H9 (cell line): ENCODE results near the gene ANTXRL. TPM values are rescaled to one million over a fixed set of nuclear protein-coding genes. Genes with fewer than 3 reads are reported as not detected.

Experiments used
- DNase-seq: peaks from one replicate; pipeline ENCODE4 v3.0.0-alpha.2; 2017
- H2AFZ ChIP-seq: one replicate; pipeline ENCODE4 v1.6.1; 2013; ENCODE audit warnings: mild to moderate bottlenecking, low read length, control low read depth, moderate library complexity
- H2AK5ac ChIP-seq: 2 replicates; pipeline ENCODE4 v1.6.1; 2013; ENCODE audit warnings: low read length, control low read depth, mixed read lengths; ENCODE audit not compliant: insufficient read length
- H2BK120ac ChIP-seq: one replicate; pipeline ENCODE4 v1.6.1; 2013; ENCODE audit warnings: low read depth, mild to moderate bottlenecking, low read length, control low read depth, inconsistent platforms; ENCODE audit not compliant: poor library complexity, severe bottlenecking
- H2BK12ac ChIP-seq: 2 replicates; pipeline ENCODE4 v1.6.1; 2013; ENCODE audit warnings: low read length, control low read depth, mixed read lengths, low read depth; ENCODE audit not compliant: insufficient read length
- H2BK15ac ChIP-seq: 2 replicates; pipeline ENCODE4 v1.6.1; 2013; ENCODE audit warnings: low read depth, low read length, control low read depth
- H2BK20ac ChIP-seq: one replicate; pipeline ENCODE4 v1.6.1; 2013; ENCODE audit warnings: low read depth, mild to moderate bottlenecking, low read length, control low read depth, inconsistent platforms; ENCODE audit not compliant: poor library complexity, severe bottlenecking
- H2BK5ac ChIP-seq: 2 replicates; pipeline ENCODE4 v1.6.1; 2013; ENCODE audit warnings: low read length, control low read depth, mixed read lengths; ENCODE audit not compliant: insufficient read length
- H3K14ac ChIP-seq: 2 replicates; pipeline ENCODE4 v1.6.1; 2013; ENCODE audit warnings: low read length, control low read depth; ENCODE audit not compliant: insufficient read depth
- H3K18ac ChIP-seq: 2 replicates; pipeline ENCODE4 v1.6.1; 2013; ENCODE audit warnings: low read depth, mild to moderate bottlenecking, mixed read lengths, low read length, control low read depth; ENCODE audit not compliant: insufficient read length
- H3K23ac ChIP-seq: 2 replicates; pipeline ENCODE4 v1.6.1; 2013; ENCODE audit warnings: low read length, control low read depth, mixed read lengths, low read depth; ENCODE audit not compliant: insufficient read length
- H3K23me2 ChIP-seq: 2 replicates; pipeline ENCODE4 v1.6.1; 2013; ENCODE audit warnings: low read depth, mild to moderate bottlenecking, mixed read lengths, low read length, control low read depth; ENCODE audit not compliant: insufficient read length, poor library complexity, severe bottlenecking
- H3K27ac ChIP-seq: 2 replicates; pipeline ENCODE4 v1.5.1; 2013; ENCODE audit warnings: low read length, control low read depth, mixed read lengths, low read depth; ENCODE audit not compliant: insufficient read length
- H3K27me3 ChIP-seq: 2 replicates; pipeline ENCODE4 v1.6.1; 2013; ENCODE audit warnings: low read length, control low read depth, inconsistent platforms; ENCODE audit not compliant: insufficient read depth
- H3K4ac ChIP-seq: 2 replicates; pipeline ENCODE4 v1.6.1; 2013; ENCODE audit warnings: low read depth, mild to moderate bottlenecking, control low read depth, inconsistent platforms, low read length, moderate library complexity
- H3K4me1 ChIP-seq: 2 replicates; pipeline ENCODE4 v1.6.1; 2013; ENCODE audit warnings: low read length, control low read depth, inconsistent platforms; ENCODE audit not compliant: insufficient read depth
- H3K4me2 ChIP-seq: 2 replicates; pipeline ENCODE4 v1.6.1; 2013; ENCODE audit warnings: low read length, control low read depth, mixed read lengths; ENCODE audit not compliant: insufficient read length, insufficient read depth
- H3K56ac ChIP-seq: 2 replicates; pipeline ENCODE4 v1.6.1; 2013; ENCODE audit warnings: low read depth, mild to moderate bottlenecking, mixed read lengths, low read length, control low read depth; ENCODE audit not compliant: insufficient read length
- H3K79me1 ChIP-seq: 2 replicates; pipeline ENCODE4 v1.6.1; 2013; ENCODE audit warnings: low read depth, mild to moderate bottlenecking, moderate library complexity, low read length, control low read depth, inconsistent platforms; ENCODE audit not compliant: insufficient read depth, poor library complexity, severe bottlenecking
- H3K79me2 ChIP-seq: 2 replicates; pipeline ENCODE4 v1.6.1; 2013; ENCODE audit warnings: low read length, control low read depth, inconsistent platforms; ENCODE audit not compliant: insufficient read depth
- H3K9ac ChIP-seq: 2 replicates; pipeline ENCODE4 v1.6.1; 2013; ENCODE audit warnings: low read length, control low read depth, mixed read lengths; ENCODE audit not compliant: insufficient read length; ENCODE audit errors: extremely low read depth
- H3K9me3 ChIP-seq: one replicate; pipeline ENCODE4 v1.6.1; 2013; ENCODE audit warnings: low read depth, low read length, inconsistent platforms; ENCODE audit not compliant: control insufficient read depth
- H3T11ph ChIP-seq: one replicate; pipeline ENCODE4 v1.6.1; 2013; ENCODE audit warnings: mild to moderate bottlenecking, low read length, control low read depth, inconsistent platforms
- H4K20me1 ChIP-seq: one replicate; pipeline ENCODE4 v1.6.1; 2013; ENCODE audit not compliant: control insufficient read depth, insufficient read length, insufficient read depth
- H4K5ac ChIP-seq: 2 replicates; pipeline ENCODE4 v1.6.1; 2013; ENCODE audit warnings: low read depth, mild to moderate bottlenecking, mixed read lengths, low read length, control low read depth; ENCODE audit not compliant: insufficient read length
- H4K8ac ChIP-seq: replicated peaks from 2 replicates; pipeline ENCODE4 v1.6.1; 2013; ENCODE audit warnings: low read length, control low read depth, mixed read lengths, low read depth; ENCODE audit not compliant: insufficient read length
- H4K91ac ChIP-seq: 2 replicates; pipeline ENCODE4 v1.6.1; 2013; ENCODE audit warnings: low read depth, mild to moderate bottlenecking, moderate library complexity, mixed read lengths, low read length, control low read depth; ENCODE audit not compliant: insufficient read length
- H3K27ac Mint-ChIP-seq, 3 experiments: 2 replicates in 2 of 3; 3 replicates in 1 of 3; pipeline ENCODE4 v1.8.0; 2020 to 2021; ENCODE audit warnings: mixed read lengths in 3 of 3, mild to moderate bottlenecking in 1 of 3, moderate library complexity in 1 of 3
- H3K27me3 Mint-ChIP-seq: 2 replicates; pipeline ENCODE4 v1.8.0; 2021; ENCODE audit warnings: low read depth, mild to moderate bottlenecking, moderate library complexity, mixed read lengths
- H3K36me3 Mint-ChIP-seq, 3 experiments: 2 replicates in 2 of 3; 3 replicates in 1 of 3; pipeline ENCODE4 v1.8.0; 2020 to 2021; ENCODE audit warnings: low read depth in 3 of 3, mixed read lengths in 3 of 3; ENCODE audit not compliant: insufficient read depth in 1 of 3
- H3K4me1 Mint-ChIP-seq, 2 experiments: 2 replicates each; pipeline ENCODE4 v1.8.0; 2020; ENCODE audit warnings: mixed read lengths in 2 of 2
- H3K4me3 Mint-ChIP-seq, 2 experiments: 2 replicates in 1 of 2; 3 replicates in 1 of 2; pipeline ENCODE4 v1.8.0; 2020 to 2021; ENCODE audit warnings: mild to moderate bottlenecking in 2 of 2, mixed read lengths in 2 of 2, moderate library complexity in 1 of 2
- H3K9me3 Mint-ChIP-seq, 2 experiments: 2 replicates in 1 of 2; 3 replicates in 1 of 2; pipeline ENCODE4 v1.8.0; 2020; ENCODE audit warnings: mild to moderate bottlenecking in 2 of 2, mixed read lengths in 2 of 2, moderate library complexity in 1 of 2
- CTCF ChIP-seq: fragments of 200-600 bp; sonication (generic); conservative IDR thresholded peaks from 3 replicates; pipeline ENCODE4 v1.8.0; 2021; ENCODE audit warnings: antibody characterized with exemption, mild to moderate bottlenecking
- WGBS: extraction: QIAGEN DNeasy Blood & Tissue Kit; methylation state at CpG from one replicate; pipeline ENCODE4 v1.1.7; 2013; ENCODE audit warnings: missing lambda C conversion rate, low lambda C conversion rate, mixed read lengths; ENCODE audit not compliant: insufficient read length; ENCODE audit errors: extremely low coverage; 5-methylcytosine and 5-hydroxymethylcytosine counted together
- total RNA-seq: library from RNA; stranded (reverse); gene quantifications from 2 replicates; pipeline ENCODE4 v1.2.1, GENCODE V29; 2021

Gene ANTXRL
- total RNA-seq, 1 experiment from 2014 or later = not detected

- Histone ChIP-seq H4K5ac (no peak overlapping the region), H4K91ac (no peak overlapping the region), H3K4me2 (no peak overlapping the region), H3T11ph (no peak overlapping the region), H3K4ac (no peak overlapping the region), H2BK5ac (no peak overlapping the region), H2AFZ (no peak overlapping the region), H3K79me1 (no peaks in the 10 kb centered on the region), H2AK5ac (no peak overlapping the region), H3K9ac (no peak overlapping the region), H3K23ac (no peak overlapping the region), H2BK12ac (no peak overlapping the region), H3K9me3 (no peaks in the 10 kb centered on the region), H4K8ac (no peak overlapping the region), H2BK120ac (no peak overlapping the region), H3K14ac (no peak overlapping the region), H3K27me3 (no peaks in the 10 kb centered on the region), H2BK20ac (no peak overlapping the region), H3K4me1 (peaks cover 2% of the 10 kb centered on the region; the same call in 1 of the 2 replicates), H3K79me2 (no peaks in the 10 kb centered on the region), H3K27ac (no peak overlapping the region), H3K18ac (no peak overlapping the region), H4K20me1 (no peaks in the 10 kb centered on the region), H2BK15ac (no peak overlapping the region), H3K56ac (no peak overlapping the region), H3K23me2 (no peaks in the 10 kb centered on the region)
- H3K27me3 Mint-ChIP-seq = no peaks in the 10 kb centered on the region
- peaks cover 15% of the 10 kb centered on the region in 2 experiments for H3K4me1 Mint-ChIP-seq
- H3K9me3 Mint-ChIP-seq = no peaks in the 10 kb centered on the region
- no CpG with 5 or more reads among the region's 2 CpGs for WGBS
- H3K4me3 Mint-ChIP-seq = no peak overlapping the region
- TF ChIP-seq CTCF = no peak
- H3K36me3 Mint-ChIP-seq = no peaks in the 10 kb centered on the region
- H3K27ac Mint-ChIP-seq = no peak overlapping the region
- DNase-seq = no peak
These were observed 31.1 kb downstream of the ANTXRL start for GRCh38 chr10:46317889-46318288.
